Skin epidermis (tissue), 12 donors: ENCODE data around the gene NPAS3.
A peak's percentile ranks its signal among the peaks of the same experiment; 100 is the strongest.

Experiments
- H3K27ac ChIP-seq, 21 experiments: fragments of 200-600 bp; sonication (generic) in 11 of 21; one replicate each; pipeline ENCODE4 v1.5.0; 2020; ENCODE audit warnings: mild to moderate bottlenecking in 3 of 21, inconsistent platforms in 2 of 21, moderate library complexity in 2 of 21
- H3K4me3 ChIP-seq, 7 experiments: fragments of 200-600 bp; sonication (generic) in 2 of 7; one replicate each; pipeline ENCODE4 v1.5.0; 2020; ENCODE audit warnings: inconsistent platforms in 2 of 7, mild to moderate bottlenecking in 2 of 7, moderate library complexity in 1 of 7

NPAS3 gene

GRCh38 chr14:33661101-33661500, 722.4 kb downstream of the NPAS3 start:
- H3K4me3 ChIP-seq = no peak overlapping the region

GRCh38 chr14:33668066-33668465, 729.4 kb downstream of the NPAS3 start:
- Histone ChIP-seq H3K27ac (no peak overlapping the region), H3K4me3 (no peak overlapping the region)

More at GRCh38 chr14:33661101-33661500, 722.4 kb downstream of the NPAS3 start:
- no peak overlapping the region for H3K27ac ChIP-seq

GRCh38 chr14:33669111-33669510, 730.4 kb downstream of the NPAS3 start:
- Histone ChIP-seq H3K4me3 (no peak overlapping the region), H3K27ac (no peak overlapping the region)

- no peak overlapping the region for H3K4me3 ChIP-seq
- no peak overlapping the region for H3K27ac ChIP-seq
These were observed 731.6 kb downstream of the NPAS3 start for GRCh38 chr14:33670235-33670634.

- no peak overlapping the region for H3K4me3 ChIP-seq
- no peak overlapping the region for H3K27ac ChIP-seq
These were observed 732.9 kb downstream of the NPAS3 start for GRCh38 chr14:33671556-33671955.

- H3K4me3 ChIP-seq = no peak overlapping the region
- H3K27ac ChIP-seq = peak overlapping the region in 3 of 21 experiments; percentile 22 to 38 (median 29)
These were observed 736.2 kb downstream of the NPAS3 start for GRCh38 chr14:33674927-33675326.

- H3K27ac ChIP-seq = peak overlapping the region in 5 of 21 experiments; percentile 37 to 70 (median 59)
- no peak overlapping the region for H3K4me3 ChIP-seq
These were observed 736.9 kb downstream of the NPAS3 start for GRCh38 chr14:33675415-33676130.

- H3K4me3 ChIP-seq = no peak overlapping the region
- H3K27ac ChIP-seq = peak overlapping the region in 5 of 21 experiments; percentile 0 to 70 (median 59)
These were observed 737.5 kb downstream of the NPAS3 start for GRCh38 chr14:33676135-33676566.

GRCh38 chr14:33676891-33677290, 738.2 kb downstream of the NPAS3 start:
- no peak overlapping the region for H3K4me3 ChIP-seq
- peak overlapping the region in 1 of 21 experiments; percentile 67 for H3K27ac ChIP-seq

GRCh38 chr14:33678005-33678404, 739.3 kb downstream of the NPAS3 start:
- Histone ChIP-seq H3K4me3 (no peak overlapping the region), H3K27ac (no peak overlapping the region)

GRCh38 chr14:33679025-33679424, 740.3 kb downstream of the NPAS3 start:
- no peak overlapping the region for H3K4me3 ChIP-seq
- H3K27ac ChIP-seq = peak overlapping the region in 1 of 21 experiments; percentile 36

- Histone ChIP-seq H3K4me3 (no peak overlapping the region), H3K27ac (peak overlapping the region in 1 of 21 experiments; percentile 42)
These were observed 741.0 kb downstream of the NPAS3 start for GRCh38 chr14:33679461-33680225.

- Histone ChIP-seq H3K4me3 (no peak overlapping the region), H3K27ac (no peak overlapping the region)
These were observed 742.2 kb downstream of the NPAS3 start for GRCh38 chr14:33680873-33681272.

- Histone ChIP-seq H3K4me3 (no peak overlapping the region), H3K27ac (no peak overlapping the region)
These were observed 744.1 kb downstream of the NPAS3 start for GRCh38 chr14:33682760-33683159.

- H3K4me3 ChIP-seq = no peak overlapping the region
These were observed 746.3 kb downstream of the NPAS3 start for GRCh38 chr14:33685026-33685425.

GRCh38 chr14:33685698-33686097, 747.0 kb downstream of the NPAS3 start:
- H3K27ac ChIP-seq = no peak overlapping the region
- no peak overlapping the region for H3K4me3 ChIP-seq

More at GRCh38 chr14:33685026-33685425, 746.3 kb downstream of the NPAS3 start:
- no peak overlapping the region for H3K27ac ChIP-seq

GRCh38 chr14:33686218-33686617, 747.5 kb downstream of the NPAS3 start:
- H3K4me3 ChIP-seq = no peak overlapping the region
- H3K27ac ChIP-seq = no peak overlapping the region

GRCh38 chr14:33686856-33687255, 748.2 kb downstream of the NPAS3 start:
- Histone ChIP-seq H3K27ac (no peak overlapping the region), H3K4me3 (no peak overlapping the region)

- no peak overlapping the region for H3K27ac ChIP-seq
- H3K4me3 ChIP-seq = no peak overlapping the region
These were observed 751.0 kb downstream of the NPAS3 start for GRCh38 chr14:33689680-33690079.

GRCh38 chr14:33691907-33692306, 753.2 kb downstream of the NPAS3 start:
- no peak overlapping the region for H3K27ac ChIP-seq

GRCh38 chr14:33692762-33693161, 754.1 kb downstream of the NPAS3 start:
- H3K4me3 ChIP-seq = no peak overlapping the region
- no peak overlapping the region for H3K27ac ChIP-seq

More at GRCh38 chr14:33691907-33692306, 753.2 kb downstream of the NPAS3 start:
- no peak overlapping the region for H3K4me3 ChIP-seq
